LNCaP clone FGC (cell line): ENCODE measurements around the gene RXRA.

Experiments
- DNase-seq: peaks from one replicate; pipeline ENCODE4 v3.0.0-alpha.2; 2011; ENCODE audit warnings: low read depth
- H3K4me3 ChIP-seq: 2 replicates; pipeline ENCODE4 v1.5.1; 2011; ENCODE audit warnings: mild to moderate bottlenecking, low read depth, low read length, control low read depth
- TF ChIP-seq, protein P1 (sequence below): IDR thresholded peaks from 2 replicates; pipeline ENCODE4 v1.5.1; 2012; ENCODE audit warnings: mild to moderate bottlenecking; ENCODE audit not compliant: control insufficient read depth, insufficient read depth; ENCODE audit errors: extremely low read depth

The RXRA gene

DNA sequence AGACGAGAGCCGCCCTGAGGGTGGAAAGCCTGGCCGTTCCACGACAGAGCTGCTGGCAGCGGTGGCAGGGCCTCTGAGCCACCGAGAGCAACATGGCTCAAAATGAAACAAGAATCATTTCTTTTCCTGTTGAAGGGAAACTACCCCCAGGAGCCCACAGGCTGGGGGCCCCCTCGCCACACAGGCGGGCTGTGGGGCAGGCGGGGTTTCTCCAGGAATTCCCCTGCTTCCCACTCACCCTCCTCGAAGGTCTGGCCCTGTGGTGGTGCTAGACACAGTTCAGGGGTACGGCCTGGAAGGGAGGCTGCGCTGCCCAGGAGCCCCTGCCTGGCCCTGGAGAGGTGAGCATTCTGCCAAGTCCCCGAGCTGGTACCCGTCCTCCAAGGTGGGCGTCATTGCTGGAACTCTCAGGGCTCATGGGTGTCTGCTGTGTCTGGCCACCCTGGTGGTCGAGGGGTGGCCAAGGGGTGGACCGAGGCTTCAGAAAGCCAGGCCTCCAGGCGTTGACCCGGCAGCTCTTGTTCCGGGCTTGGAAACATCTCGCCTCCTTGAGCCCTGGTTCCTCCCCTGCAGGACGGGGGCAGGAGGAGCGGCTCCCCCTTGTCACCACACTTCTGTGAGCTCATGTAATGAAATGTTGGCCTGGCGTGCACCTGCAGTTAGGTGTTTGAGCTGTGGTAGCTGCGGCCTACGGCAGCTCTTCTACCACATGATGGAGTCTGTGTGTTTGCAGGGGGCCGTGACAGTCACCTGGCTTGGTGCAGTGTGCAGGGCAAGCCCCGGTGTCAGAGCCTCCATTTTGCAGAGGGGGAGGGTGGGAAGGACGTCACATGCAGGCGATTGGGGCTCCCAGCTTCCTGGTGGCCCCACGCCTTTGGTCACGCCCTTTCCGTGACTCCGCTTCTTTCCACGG is 65.3 kb downstream of the RXRA start:
- TF ChIP-seq, protein P1, sequence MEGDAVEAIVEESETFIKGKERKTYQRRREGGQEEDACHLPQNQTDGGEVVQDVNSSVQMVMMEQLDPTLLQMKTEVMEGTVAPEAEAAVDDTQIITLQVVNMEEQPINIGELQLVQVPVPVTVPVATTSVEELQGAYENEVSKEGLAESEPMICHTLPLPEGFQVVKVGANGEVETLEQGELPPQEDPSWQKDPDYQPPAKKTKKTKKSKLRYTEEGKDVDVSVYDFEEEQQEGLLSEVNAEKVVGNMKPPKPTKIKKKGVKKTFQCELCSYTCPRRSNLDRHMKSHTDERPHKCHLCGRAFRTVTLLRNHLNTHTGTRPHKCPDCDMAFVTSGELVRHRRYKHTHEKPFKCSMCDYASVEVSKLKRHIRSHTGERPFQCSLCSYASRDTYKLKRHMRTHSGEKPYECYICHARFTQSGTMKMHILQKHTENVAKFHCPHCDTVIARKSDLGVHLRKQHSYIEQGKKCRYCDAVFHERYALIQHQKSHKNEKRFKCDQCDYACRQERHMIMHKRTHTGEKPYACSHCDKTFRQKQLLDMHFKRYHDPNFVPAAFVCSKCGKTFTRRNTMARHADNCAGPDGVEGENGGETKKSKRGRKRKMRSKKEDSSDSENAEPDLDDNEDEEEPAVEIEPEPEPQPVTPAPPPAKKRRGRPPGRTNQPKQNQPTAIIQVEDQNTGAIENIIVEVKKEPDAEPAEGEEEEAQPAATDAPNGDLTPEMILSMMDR = no peak
- H3K4me3 ChIP-seq = no peak overlapping the region
- DNase-seq = no peak

DNA sequence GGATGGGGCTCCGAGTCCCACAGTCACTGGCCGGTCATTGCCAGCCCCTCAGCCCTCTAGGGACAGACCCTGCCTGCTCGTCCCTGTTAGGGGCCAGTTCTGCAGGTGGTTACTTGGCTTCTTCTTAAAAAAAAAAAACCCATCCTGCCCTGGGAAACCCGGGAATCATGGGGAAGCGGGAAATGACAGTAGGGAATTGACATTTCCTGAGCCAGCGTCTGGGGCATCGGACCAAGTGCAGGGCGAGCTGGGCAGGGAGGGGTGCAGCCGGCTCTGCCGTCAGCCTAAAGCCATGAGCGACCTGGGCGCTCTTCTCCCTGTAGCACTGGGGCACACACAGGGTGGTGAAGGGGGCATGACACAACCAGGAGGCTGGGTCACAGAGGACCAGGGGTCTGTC is 66.6 kb downstream of the RXRA start:
- DNase-seq = no peak
- TF ChIP-seq, protein P1 = no peak
- no peak overlapping the region for H3K4me3 ChIP-seq

DNA sequence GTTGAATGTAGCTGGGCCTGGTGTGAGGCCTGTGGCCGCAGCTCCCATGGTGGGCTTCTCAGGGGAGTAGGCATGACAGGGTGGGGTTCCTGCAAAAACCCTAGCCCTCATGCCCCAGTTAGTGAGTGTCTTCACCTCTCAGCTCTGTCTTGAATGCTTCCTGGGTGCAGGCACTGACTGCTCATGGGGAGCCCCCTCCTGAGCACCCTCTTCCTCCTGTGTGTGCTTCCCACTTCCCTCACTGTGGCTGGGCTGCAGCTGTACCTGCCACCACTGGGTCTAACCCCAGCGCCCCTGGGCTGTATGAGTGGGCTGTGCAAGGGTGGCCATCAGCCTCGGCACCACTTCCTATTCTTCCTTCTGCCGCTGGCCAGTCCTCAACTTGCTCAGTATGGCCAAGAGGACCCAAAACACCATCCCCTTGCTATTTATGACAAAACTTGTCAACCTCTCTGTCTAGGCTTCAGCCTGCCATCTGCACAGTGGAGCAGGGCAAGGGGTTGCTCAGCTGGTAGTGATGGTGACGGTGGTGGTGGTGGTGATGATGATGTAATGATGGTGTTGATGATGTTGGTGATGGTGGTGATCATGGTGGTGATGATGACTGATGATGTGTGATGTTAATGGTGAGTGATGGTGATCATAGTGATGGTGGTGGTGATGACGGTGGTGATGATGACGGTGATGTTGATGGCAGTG is 67.5 kb downstream of the RXRA start:
- H3K4me3 ChIP-seq = no peak overlapping the region
- TF ChIP-seq, protein P1 = no peak
- DNase-seq = no peak

DNA sequence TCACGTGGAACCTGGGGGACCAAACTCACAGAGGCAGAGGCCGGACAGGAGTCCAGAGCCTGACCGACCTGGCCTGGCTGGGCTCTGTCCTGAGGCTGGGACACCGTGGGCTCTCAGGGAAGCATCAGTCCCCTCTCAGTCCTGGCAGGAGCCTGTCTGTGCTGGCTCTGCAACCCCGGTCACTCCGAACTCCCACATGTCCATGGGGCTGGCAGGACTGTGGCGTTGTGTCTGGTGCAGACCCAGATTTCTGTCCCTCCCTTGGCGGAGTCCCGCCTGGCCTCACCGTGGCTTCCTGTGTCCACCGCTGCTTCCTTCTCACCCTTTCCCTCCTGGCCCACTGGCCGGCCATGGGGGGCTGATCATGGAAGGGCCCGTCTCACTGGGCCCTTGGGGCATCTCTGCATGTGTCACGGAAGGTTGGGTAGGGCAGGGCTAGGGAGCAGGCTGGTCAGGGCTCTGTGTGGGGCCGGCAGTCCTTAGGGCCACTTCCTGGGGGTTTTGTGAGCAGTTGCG is 68.8 kb downstream of the RXRA start:
- H3K4me3 ChIP-seq = no peak overlapping the region
- DNase-seq = no peak
- TF ChIP-seq, protein P1 = no peak

DNA sequence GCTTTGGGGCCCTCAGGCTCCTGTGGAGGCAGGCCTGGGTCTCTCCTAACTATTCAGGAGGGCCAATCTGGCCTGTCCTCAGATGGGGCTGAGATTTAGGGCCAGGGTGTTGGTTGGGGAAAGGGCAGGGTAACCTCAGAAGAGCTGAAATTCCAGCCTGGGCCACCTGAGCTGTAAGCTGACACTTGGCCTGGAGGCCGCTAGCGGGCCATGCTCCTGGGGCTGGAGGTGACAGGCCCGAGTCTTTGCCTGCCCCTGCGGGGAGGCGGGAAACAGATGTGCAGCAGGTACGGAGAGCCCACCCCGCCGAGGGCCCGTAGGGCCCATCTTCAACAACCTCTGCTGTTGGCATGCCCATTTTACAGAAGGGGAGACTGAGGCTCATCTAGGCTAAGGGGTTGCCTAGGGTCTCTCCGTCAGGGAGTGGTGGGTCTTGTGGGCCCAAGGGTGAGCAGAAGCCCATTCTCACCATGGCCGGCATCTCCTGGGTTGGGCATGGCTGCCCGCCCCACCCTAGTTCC is 69.5 kb downstream of the RXRA start:
- DNase-seq = no peak
- H3K4me3 ChIP-seq = no peak overlapping the region

DNA sequence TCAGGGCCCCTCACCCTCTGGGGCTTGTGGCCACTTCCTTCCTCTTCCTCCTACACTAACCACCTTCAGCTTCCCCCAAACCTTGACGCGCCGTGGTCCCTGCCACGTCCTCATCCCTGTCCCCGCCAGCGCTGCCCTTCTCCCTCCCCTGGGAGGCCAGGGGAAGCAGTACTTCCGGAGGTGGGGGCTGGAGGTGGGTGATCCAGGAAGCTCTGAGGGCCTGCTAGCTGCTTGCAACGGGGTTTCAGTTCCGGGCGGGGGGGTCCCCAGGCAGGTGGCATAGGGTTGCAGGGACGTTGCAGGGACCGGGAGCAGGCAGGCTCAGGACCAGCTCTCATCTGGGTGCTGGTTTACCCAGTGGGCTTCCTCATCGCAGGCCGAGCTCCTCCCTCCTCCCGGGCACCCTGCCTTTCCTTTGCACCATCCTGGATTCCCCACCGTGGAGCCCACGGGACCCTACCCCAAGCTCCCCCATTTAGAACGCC is 70.0 kb downstream of the RXRA start:
- DNase-seq = no peak
- TF ChIP-seq, protein P1 = no peak
- no peak overlapping the region for H3K4me3 ChIP-seq

More for the DNA sequence above, 69.5 kb downstream of the RXRA start:
- TF ChIP-seq, protein P1 = no peak
